Measurements from ENCODE around the gene RBM10. TPM values are rescaled to one million over a fixed set of nuclear protein-coding genes. Genes with fewer than 3 reads are reported as not detected.

The RBM10 gene
- total RNA-seq, 1 donor from 2014 or later = 87.7 TPM

- Mint-ChIP-seq H3K27ac (ENCODE audit: unreplicated experiment) (peak overlapping the region; percentile 71), H3K36me3 (ENCODE audit: low read depth) (peaks cover 38% of the 10 kb centered on the region), H3K27me3 (ENCODE audit: low read depth) (no peaks in the 10 kb centered on the region)
Measured at GRCh38 chrX:47202316-47202715, 57.3 kb downstream of the RBM10 start.

GRCh38 chrX:47202877-47203276, 57.9 kb downstream of the RBM10 start:
- Mint-ChIP-seq H3K27me3 (ENCODE audit: low read depth) (no peaks in the 10 kb centered on the region), H3K4me3 (no peak overlapping the region), H3K27ac (ENCODE audit: unreplicated experiment) (no peak overlapping the region), H3K9me3 (no peaks in the 10 kb centered on the region), H3K4me1 (peaks cover 10% of the 10 kb centered on the region), H3K36me3 (ENCODE audit: low read depth) (peaks cover 36% of the 10 kb centered on the region)
- DNase-seq (ENCODE audit: low read depth, low spot score) = no peak
- TF ChIP-seq, protein P1, sequence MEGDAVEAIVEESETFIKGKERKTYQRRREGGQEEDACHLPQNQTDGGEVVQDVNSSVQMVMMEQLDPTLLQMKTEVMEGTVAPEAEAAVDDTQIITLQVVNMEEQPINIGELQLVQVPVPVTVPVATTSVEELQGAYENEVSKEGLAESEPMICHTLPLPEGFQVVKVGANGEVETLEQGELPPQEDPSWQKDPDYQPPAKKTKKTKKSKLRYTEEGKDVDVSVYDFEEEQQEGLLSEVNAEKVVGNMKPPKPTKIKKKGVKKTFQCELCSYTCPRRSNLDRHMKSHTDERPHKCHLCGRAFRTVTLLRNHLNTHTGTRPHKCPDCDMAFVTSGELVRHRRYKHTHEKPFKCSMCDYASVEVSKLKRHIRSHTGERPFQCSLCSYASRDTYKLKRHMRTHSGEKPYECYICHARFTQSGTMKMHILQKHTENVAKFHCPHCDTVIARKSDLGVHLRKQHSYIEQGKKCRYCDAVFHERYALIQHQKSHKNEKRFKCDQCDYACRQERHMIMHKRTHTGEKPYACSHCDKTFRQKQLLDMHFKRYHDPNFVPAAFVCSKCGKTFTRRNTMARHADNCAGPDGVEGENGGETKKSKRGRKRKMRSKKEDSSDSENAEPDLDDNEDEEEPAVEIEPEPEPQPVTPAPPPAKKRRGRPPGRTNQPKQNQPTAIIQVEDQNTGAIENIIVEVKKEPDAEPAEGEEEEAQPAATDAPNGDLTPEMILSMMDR (conservative IDR thresholded peaks at IDR 0.05) = no peak

More at GRCh38 chrX:47202316-47202715, 57.3 kb downstream of the RBM10 start:
- Mint-ChIP-seq H3K4me3 (no peak overlapping the region), H3K9me3 (no peaks in the 10 kb centered on the region), H3K4me1 (peaks cover 16% of the 10 kb centered on the region)
- TF ChIP-seq, protein P1 (conservative IDR thresholded peaks at IDR 0.05) = no peak
- no peak for DNase-seq (ENCODE audit: low read depth, low spot score)

GRCh38 chrX:47204970-47205369, 59.9 kb downstream of the RBM10 start:
- no peak for DNase-seq (ENCODE audit: low read depth, low spot score)
- Mint-ChIP-seq H3K36me3 (ENCODE audit: low read depth) (peaks cover 27% of the 10 kb centered on the region), H3K4me1 (no peaks in the 10 kb centered on the region), H3K4me3 (no peak overlapping the region), H3K27me3 (ENCODE audit: low read depth) (no peaks in the 10 kb centered on the region), H3K27ac (ENCODE audit: unreplicated experiment) (no peak overlapping the region), H3K9me3 (no peaks in the 10 kb centered on the region)
- TF ChIP-seq, protein P1 (conservative IDR thresholded peaks at IDR 0.05) = no peak

DNA sequence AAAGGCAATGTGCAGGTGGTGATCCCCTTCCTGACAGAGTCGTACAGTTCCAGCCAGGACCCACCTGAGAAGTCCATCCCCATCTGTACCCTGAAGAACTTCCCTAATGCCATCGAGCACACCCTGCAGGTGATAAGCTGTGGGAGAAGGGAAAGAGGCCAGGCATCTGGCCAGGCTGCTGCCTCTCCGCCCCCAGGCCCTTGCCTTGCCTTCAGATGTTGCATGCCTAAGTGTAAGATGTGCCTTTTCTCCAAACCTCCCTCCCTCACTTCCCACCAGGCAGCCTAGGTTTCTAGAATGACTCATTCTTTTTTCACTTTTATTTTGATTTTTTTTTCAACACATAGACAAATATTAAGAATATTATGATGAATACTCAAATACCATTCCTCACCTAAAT, 61.3 kb downstream of the RBM10 start:
- no peaks in the 10 kb centered on the region for H3K9me3 Mint-ChIP-seq
- no peak overlapping the region for H3K4me3 Mint-ChIP-seq
- H3K36me3 Mint-ChIP-seq (ENCODE audit: low read depth) = peaks cover 22% of the 10 kb centered on the region
- H3K27me3 Mint-ChIP-seq (ENCODE audit: low read depth) = no peaks in the 10 kb centered on the region
- TF ChIP-seq, protein P1 (conservative IDR thresholded peaks at IDR 0.05) = no peak
- no peak for DNase-seq (ENCODE audit: low read depth, low spot score)
- no peaks in the 10 kb centered on the region for H3K4me1 Mint-ChIP-seq
- no peak overlapping the region for H3K27ac Mint-ChIP-seq (ENCODE audit: unreplicated experiment)

DNA sequence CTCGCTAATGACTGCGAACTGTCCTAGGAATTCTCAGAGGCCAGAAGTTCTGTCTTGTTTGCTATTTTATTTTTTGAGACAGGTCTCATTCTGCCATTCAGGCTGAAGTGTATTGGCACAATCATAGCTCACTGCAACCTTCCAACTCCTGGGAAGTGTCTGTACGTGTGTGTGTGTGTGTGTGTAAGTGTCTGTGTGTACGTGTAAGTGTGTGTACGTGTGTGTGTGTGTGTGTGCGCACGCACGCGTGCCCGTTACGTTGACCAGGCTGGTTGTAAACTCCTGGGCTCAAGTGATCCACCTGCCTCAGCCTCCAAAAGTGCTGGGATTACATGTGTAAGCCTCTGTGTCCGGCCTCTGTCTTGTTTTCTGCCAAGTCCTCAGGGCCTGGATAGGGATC, 63.1 kb downstream of the RBM10 start:
- Mint-ChIP-seq H3K9me3 (no peaks in the 10 kb centered on the region), H3K36me3 (ENCODE audit: low read depth) (peaks cover 32% of the 10 kb centered on the region), H3K27ac (ENCODE audit: unreplicated experiment) (no peak overlapping the region), H3K4me3 (no peak overlapping the region), H3K4me1 (no peaks in the 10 kb centered on the region), H3K27me3 (ENCODE audit: low read depth) (no peaks in the 10 kb centered on the region)
- no peak for DNase-seq (ENCODE audit: low read depth, low spot score)
- TF ChIP-seq, protein P1 (conservative IDR thresholded peaks at IDR 0.05) = no peak
